ENCODE measurements around the gene C11orf91.

- no peak for TF ChIP-seq POLR2A (IDR thresholded peaks at IDR 0.05)
- TF ChIP-seq, protein P1, sequence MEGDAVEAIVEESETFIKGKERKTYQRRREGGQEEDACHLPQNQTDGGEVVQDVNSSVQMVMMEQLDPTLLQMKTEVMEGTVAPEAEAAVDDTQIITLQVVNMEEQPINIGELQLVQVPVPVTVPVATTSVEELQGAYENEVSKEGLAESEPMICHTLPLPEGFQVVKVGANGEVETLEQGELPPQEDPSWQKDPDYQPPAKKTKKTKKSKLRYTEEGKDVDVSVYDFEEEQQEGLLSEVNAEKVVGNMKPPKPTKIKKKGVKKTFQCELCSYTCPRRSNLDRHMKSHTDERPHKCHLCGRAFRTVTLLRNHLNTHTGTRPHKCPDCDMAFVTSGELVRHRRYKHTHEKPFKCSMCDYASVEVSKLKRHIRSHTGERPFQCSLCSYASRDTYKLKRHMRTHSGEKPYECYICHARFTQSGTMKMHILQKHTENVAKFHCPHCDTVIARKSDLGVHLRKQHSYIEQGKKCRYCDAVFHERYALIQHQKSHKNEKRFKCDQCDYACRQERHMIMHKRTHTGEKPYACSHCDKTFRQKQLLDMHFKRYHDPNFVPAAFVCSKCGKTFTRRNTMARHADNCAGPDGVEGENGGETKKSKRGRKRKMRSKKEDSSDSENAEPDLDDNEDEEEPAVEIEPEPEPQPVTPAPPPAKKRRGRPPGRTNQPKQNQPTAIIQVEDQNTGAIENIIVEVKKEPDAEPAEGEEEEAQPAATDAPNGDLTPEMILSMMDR (IDR thresholded peaks at IDR 0.05): no peak
- no peak for TF ChIP-seq POLR2AphosphoS5 (IDR thresholded peaks at IDR 0.05)
These were observed 19.0 kb upstream of the C11orf91 start for GRCh38 chr11:33719587-33719986.

Data from breast epithelium (tissue), 3 donors.